Measurements from ENCODE around the gene LIN37. TPM values are rescaled to one million over a fixed set of nuclear protein-coding genes. Genes with fewer than 3 reads are reported as not detected.

The LIN37 gene
- total RNA-seq, 1 experiment from 2014 or later, result 23.5 TPM

GRCh38 chr19:35786299-35787160, 38.2 kb downstream of the LIN37 start:
- ChIA-PET CTCF (interaction anchor here (0.6 kb wide), 1 partner anchor 268 kb away, joined by 4 read pairs; the partner anchor contains the start of gene THAP8), POLR2A (interaction anchor here (0.7 kb wide), 1 partner anchor 331 kb away, joined by 3 read pairs; no protein-coding TSS in a partner anchor)
- no peak overlapping the region for H3K4me3 ChIP-seq (ENCODE audit: low read depth in 2 of 2, low read length in 2 of 2)
- no TSS peak for BruUV-seq (replicated peaks)
- H3K4me1 ChIP-seq (ENCODE audit: control insufficient read depth, insufficient read depth, low read length), result no peaks in the 10 kb centered on the region; the same call in 1 of the 2 replicates
- no peaks in the 10 kb centered on the region for H3K36me3 ChIP-seq (ENCODE audit: control insufficient read depth, insufficient read depth, low read length)
- no peaks in the 10 kb centered on the region for H3K27me3 ChIP-seq (ENCODE audit: control insufficient read depth, insufficient read depth, low read length)
- H3K27ac ChIP-seq (ENCODE audit: low read length), result no peak overlapping the region
- intact Hi-C loops (cut with micrococcal nuclease; ENCODE audit: unreplicated experiment) (no loop called here), in situ Hi-C loops (cut with HindIII; ENCODE audit: low pct_unique_long_range_greater_than_20kb, low sequenced_read_pairs) (no loop called here)
- no peak for ATAC-seq
- no peaks in the 10 kb centered on the region for H3K9me3 ChIP-seq (ENCODE audit: control insufficient read depth, insufficient read depth, low read depth, low read length)
- TF ChIP-seq POLR2AphosphoS5 (IDR thresholded peaks at IDR 0.05; ENCODE audit: low read depth, low read length) (no peak), SIN3A (IDR thresholded peaks at IDR 0.05; ENCODE audit: borderline replicate concordance, insufficient read depth, low read depth, low read length) (no peak), CTCF (IDR thresholded peaks at IDR 0.05) (no peak), REST (IDR thresholded peaks at IDR 0.05; ENCODE audit: insufficient read depth in 1 of 2, low read depth in 2 of 2, low read length in 1 of 2) (no peak), TCF7L2 (IDR thresholded peaks at IDR 0.05; ENCODE audit: low read depth, low read length) (no peak)
- DNase-seq (ENCODE audit: low read depth, low spot score), result no peak

- no peak overlapping the region for H3K4me3 ChIP-seq (ENCODE audit: low read depth in 2 of 2, low read length in 2 of 2)
- ChIA-PET CTCF (no interaction called here), POLR2A (no interaction called here)
- intact Hi-C loops (cut with micrococcal nuclease; ENCODE audit: unreplicated experiment) (no loop called here), in situ Hi-C loops (cut with HindIII; ENCODE audit: low pct_unique_long_range_greater_than_20kb, low sequenced_read_pairs) (no loop called here)
- no peaks in the 10 kb centered on the region for H3K9me3 ChIP-seq (ENCODE audit: control insufficient read depth, insufficient read depth, low read depth, low read length)
- no peaks in the 10 kb centered on the region for H3K36me3 ChIP-seq (ENCODE audit: control insufficient read depth, insufficient read depth, low read length)
- H3K27ac ChIP-seq (ENCODE audit: low read length), result no peak overlapping the region
- TF ChIP-seq POLR2AphosphoS5 (IDR thresholded peaks at IDR 0.05; ENCODE audit: low read depth, low read length) (no peak), CTCF (IDR thresholded peaks at IDR 0.05) (no peak), TCF7L2 (IDR thresholded peaks at IDR 0.05; ENCODE audit: low read depth, low read length) (no peak), SIN3A (IDR thresholded peaks at IDR 0.05; ENCODE audit: borderline replicate concordance, insufficient read depth, low read depth, low read length) (no peak), REST (IDR thresholded peaks at IDR 0.05; ENCODE audit: insufficient read depth in 1 of 2, low read depth in 2 of 2, low read length in 1 of 2) (no peak)
- H3K4me1 ChIP-seq (ENCODE audit: control insufficient read depth, insufficient read depth, low read length), result no peaks in the 10 kb centered on the region; the same call in 1 of the 2 replicates
- ATAC-seq (no peak), DNase-seq (ENCODE audit: low read depth, low spot score) (no peak)
- BruUV-seq (replicated peaks), result no TSS peak
- H3K27me3 ChIP-seq (ENCODE audit: control insufficient read depth, insufficient read depth, low read length), result no peaks in the 10 kb centered on the region
These were observed 38.9 kb downstream of the LIN37 start for GRCh38 chr19:35787227-35787799.

All from Panc1 (cell line).